HG03565 (cell line): Measurements from ENCODE around the gene ADAMTSL2.

ENCODE experiments used
- ATAC-seq: cut with Tn5 transposase; IDR thresholded peaks from one replicate; pipeline ENCODE4 v1.9.1; 2021; ENCODE audit warnings: mild to moderate bottlenecking, moderate library complexity; ENCODE audit not compliant: unreplicated experiment

ADAMTSL2 gene

GRCh38 chr9:133584559-133585476, 50.3 kb downstream of the ADAMTSL2 start:
- no peak for ATAC-seq

GRCh38 chr9:133585481-133586351, 51.2 kb downstream of the ADAMTSL2 start:
- ATAC-seq = no peak

GRCh38 chr9:133587051-133587450, 52.5 kb downstream of the ADAMTSL2 start:
- no peak for ATAC-seq

- no peak for ATAC-seq
Measured at GRCh38 chr9:133587466-133587865, 53.0 kb downstream of the ADAMTSL2 start.

- ATAC-seq = no peak
Measured at GRCh38 chr9:133589454-133590227, 55.1 kb downstream of the ADAMTSL2 start.

- no peak for ATAC-seq
Measured at GRCh38 chr9:133590231-133590855, 55.8 kb downstream of the ADAMTSL2 start.

GRCh38 chr9:133591116-133591910, 56.8 kb downstream of the ADAMTSL2 start:
- ATAC-seq = no peak

- no peak for ATAC-seq
Measured at GRCh38 chr9:133591985-133592384, 57.5 kb downstream of the ADAMTSL2 start.

- no peak for ATAC-seq
Measured at GRCh38 chr9:133592731-133593409, 58.4 kb downstream of the ADAMTSL2 start.

- ATAC-seq = no peak
Measured at GRCh38 chr9:133593587-133594253, 59.2 kb downstream of the ADAMTSL2 start.

GRCh38 chr9:133594310-133594709, 59.8 kb downstream of the ADAMTSL2 start:
- ATAC-seq = no peak

- no peak for ATAC-seq
Measured at GRCh38 chr9:133595910-133596309, 61.4 kb downstream of the ADAMTSL2 start.

GRCh38 chr9:133597316-133597957, 62.9 kb downstream of the ADAMTSL2 start:
- no peak for ATAC-seq

- ATAC-seq = no peak
Measured at GRCh38 chr9:133598978-133599377, 64.5 kb downstream of the ADAMTSL2 start.

- no peak for ATAC-seq
Measured at GRCh38 chr9:133599470-133600173, 65.1 kb downstream of the ADAMTSL2 start.

GRCh38 chr9:133600739-133601138, 66.2 kb downstream of the ADAMTSL2 start:
- ATAC-seq = no peak

- no peak for ATAC-seq
Measured at GRCh38 chr9:133601746-133602145, 67.2 kb downstream of the ADAMTSL2 start.
